TTC549 (cell line): ENCODE results near the gene FBXO2.

Experiments used
- FAIRE-seq: peaks from 2 replicates; lab custom pipeline; 2012; peaks lifted over from hg19 to GRCh38; lab: Jason Lieb, UNC

Gene FBXO2

DNA sequence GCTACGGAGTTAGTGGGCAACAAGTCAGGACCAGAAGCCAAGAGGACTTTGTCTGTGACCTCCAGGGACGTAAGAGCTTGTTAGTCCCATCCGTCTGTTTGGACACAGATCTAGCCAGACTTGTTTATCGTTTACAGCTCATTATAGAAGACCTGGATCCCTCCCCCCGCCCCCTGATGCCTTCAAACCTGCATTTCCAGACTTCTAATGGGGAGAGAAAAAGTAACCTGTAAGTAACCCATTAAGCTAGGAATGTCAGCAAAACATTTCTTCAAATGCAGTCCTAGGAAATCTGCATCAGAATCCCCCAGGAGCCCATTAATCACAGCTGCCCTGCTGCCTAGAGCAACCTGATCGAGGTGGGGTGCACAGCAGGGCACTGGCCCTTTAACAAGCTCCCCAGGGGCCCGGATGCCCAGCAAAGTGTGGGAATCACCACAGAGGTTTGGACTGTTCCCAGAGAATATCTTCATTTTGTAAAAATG, 28.1 kb upstream of the FBXO2 start:
- FAIRE-seq = no peak

DNA sequence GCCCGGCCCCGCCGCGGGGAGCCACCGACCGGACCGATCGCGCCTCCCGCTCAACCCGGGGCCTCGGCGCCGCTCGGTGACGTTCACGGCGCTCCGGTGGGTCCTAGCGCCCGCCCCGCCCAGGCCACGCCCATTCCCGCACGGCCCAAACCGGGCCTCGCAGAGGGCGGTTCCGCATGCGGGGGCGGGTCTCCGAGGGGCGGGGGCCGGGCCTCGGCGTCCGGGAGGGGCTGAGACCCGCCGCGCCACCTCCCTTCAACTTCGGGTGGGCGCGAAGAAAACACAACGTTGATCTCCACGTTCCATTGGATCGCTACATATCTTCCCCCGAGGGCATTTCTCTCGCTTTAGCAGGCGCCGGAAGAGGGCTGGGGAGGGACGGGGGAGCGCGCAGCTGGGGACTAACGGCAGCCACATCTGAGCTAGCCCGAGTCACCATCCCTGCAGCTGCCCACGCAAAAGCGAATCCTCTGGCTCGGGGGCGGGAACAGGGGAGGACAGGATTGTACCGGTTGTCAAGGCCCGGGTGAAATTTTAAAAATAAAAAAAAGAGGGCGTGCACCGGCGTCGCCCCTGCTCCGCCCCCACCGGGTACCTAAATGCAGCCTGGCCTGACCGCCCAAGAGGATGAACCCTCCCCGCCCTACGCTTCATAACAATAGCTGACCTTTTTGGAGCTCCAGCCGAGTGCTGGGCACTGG, 27.0 kb upstream of the FBXO2 start, which contains the start of gene MAD2L2:
MAD2L2 (minus strand) TSS at position 78 of the 701 bp plus-strand sequence. CDS start 547 bp downstream, outside the sequence.
- no peak for FAIRE-seq

DNA sequence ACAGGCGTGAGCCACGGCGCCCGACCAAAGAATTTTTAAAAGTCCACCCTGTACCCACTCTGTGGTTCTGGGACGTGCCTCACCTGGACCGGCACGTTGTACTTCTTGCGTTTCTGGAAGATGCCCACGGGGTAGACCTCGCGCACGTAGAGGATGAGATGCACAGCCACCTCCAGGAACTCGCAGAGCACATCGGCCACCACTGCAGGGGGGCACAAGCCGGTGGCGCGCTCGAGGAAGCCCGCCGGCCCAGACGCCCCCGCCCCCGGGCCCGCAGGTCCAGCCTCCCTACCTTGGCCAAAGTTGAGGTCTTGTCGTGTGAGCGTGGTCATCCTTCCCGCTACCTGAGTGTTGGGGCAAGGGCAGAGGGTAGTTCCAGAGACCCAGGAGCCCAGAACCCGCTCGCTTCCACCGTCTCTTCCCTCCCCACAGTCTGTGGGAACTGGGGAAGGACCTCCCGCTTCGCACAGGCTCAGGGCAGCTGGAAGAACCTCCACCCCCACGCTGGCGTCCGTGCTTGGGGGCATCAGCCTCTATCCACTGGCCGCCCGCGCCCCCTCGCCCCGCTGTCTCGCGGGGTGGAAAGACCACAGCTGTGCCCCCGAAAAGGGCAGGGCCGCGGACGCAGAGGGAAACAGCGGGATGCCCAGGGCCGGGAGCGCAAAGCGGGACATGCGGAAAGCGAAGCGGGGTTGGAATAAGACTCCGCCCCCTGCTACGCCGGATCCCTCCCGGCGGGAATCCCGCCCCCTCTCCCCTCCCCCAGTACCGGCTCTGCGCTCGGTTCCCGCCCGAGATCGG, 26.2 kb upstream of the FBXO2 start:
- FAIRE-seq = no peak

DNA sequence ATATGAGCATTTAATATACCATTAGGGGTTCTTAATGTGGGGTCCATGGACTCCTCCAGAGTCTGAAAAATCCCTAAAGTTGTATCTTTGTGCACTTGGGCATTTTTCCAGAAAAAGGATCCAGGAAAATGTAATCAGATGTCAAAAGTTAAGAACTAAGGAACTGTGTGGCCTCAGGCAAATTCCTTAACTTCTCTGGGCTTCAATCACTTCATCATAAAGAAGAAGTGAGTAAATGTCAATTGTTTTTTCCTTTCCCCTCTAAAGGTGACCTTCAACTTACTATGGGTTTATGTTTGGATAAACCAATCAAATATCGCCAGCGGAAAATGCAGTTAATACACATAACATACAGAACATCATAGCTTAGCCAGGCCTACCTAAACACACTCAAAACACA, 24.2 kb upstream of the FBXO2 start:
- no peak for FAIRE-seq

DNA sequence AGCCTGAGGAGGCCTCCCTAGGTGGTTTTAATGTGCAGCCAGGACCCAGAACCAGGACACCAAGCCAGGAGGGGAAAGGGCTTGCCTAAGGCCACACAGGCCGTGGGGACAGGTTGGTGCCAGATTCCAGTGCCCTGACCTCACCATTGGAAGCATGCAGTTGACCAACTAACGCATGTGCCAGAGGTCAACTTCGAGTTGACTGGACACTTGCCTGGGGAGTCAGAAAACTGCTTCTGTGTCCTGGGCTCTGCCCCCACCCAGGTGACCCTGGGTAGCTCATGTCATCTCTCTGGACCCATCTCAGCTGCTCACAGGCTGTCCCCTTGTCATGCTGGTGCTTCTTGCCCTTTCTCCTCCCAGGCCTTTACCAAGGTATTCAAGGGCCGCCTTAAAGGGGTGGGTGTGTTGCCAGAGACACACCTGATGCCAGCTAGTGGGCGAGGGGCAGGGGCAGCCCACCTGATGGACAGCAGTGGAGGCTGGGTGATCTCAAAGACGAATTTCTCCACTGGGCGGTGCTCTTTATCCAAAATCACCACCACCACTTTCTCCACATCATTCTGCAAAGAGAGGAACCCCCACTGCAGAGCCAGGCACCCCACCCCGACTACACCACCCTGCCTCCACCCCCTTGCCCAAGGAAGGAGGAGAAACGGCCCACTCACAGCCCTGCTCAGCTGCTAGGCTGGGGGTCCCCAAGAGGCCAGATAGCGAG, 22.3 kb upstream of the FBXO2 start:
- no peak for FAIRE-seq

DNA sequence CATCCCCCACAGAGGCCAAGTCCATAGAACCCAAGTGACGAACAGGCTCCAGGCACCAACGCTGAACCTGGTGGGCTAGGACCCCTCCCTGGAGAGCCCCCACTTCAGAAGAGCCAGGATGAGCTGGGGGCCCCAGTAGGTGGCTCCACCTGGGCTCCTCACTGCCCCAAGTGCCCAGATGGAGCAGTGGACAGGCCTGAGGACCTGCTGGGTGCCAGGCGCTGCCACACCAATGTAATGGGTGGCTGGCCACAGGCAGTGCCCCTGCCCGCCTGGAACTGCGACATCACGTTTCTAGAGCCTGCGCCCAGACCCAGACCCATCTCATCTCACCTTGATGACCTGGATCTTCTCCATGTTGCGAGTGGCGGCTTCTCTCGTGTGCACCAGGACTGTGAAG, 21.1 kb upstream of the FBXO2 start:
- FAIRE-seq = no peak

DNA sequence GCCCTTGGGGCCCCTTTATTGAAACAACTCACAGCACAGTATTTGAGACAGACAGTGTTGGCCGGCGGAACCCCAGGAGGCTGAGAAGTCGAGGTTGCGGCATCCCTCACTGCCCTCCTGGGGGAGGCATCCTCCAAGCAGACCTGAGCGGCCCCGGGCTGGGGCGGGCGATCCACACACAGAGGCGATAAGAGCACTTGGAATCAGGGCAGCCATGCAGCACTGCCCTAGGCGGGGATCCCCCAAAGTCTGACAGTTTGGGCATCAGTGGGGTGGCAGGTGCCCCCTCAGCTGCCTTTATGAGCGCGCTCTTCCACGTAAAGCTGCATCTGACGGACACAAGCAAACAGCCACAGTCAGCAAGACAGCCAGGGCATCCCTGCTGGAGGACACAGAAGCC, 20.3 kb upstream of the FBXO2 start:
- no peak for FAIRE-seq

DNA sequence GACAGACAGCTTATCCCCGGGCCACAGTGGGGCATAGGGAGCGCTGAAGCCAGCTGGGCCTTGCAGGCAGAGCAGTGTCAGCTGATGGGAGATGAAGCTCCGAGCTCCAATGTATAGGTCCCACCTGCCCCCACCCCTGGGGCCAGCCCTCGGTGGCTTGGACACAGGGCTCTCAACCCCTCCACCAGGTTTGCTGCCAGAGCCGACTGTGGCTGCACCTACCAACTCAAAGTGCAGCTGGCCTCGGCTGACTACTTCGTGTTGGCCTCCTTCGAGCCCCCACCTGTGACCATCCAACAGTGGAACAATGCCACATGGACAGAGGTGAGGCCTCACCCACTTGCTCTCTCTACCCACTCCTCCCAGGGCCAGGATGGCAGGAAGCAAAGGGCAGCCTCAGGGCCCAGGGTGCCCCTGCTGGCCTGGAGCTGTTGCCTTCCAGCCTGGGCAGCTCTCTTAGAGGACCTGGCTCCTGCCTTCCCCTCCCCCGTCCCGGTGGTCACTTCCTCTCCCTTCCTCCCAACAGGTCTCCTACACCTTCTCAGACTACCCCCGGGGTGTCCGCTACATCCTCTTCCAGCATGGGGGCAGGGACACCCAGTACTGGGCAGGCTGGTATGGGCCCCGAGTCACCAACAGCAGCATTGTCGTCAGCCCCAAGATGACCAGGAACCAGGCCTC, 19.0 kb upstream of the FBXO2 start:
- FAIRE-seq = no peak

DNA sequence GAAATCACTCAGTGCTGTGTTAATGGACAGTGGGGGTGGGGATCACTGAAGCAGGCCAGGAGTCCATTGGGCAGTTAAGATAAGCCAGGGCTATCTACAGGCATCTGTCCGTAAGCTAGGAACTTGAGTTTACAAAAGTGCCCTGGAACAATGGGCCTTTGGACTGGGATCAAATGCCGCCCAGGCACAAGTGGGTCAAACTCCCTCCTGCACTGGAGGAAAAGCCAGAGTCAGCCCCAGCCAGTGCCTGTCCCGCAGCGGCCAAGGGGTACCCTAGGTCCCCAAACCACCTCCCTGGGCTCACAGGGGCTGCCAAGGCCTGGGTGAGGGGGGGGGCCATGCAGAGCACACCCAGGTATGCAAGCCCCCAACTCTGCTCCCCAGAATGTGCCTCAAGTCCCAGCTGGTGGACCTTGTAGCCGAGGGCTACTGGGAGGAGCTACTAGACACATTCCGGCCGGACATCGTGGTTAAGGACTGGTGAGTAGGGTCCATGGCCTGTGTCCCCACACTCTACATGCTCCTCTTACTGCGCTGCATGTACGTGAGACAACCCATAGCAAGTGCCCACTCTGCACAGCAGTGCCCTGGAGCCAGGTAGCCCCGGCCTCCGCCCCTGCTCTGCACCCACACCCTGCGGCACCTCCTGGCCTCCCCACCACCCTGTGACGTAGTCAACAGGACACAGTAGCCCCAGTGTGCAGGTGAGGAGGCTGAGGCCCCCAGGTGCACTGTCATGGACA, 17.5 kb upstream of the FBXO2 start:
- FAIRE-seq = no peak

DNA sequence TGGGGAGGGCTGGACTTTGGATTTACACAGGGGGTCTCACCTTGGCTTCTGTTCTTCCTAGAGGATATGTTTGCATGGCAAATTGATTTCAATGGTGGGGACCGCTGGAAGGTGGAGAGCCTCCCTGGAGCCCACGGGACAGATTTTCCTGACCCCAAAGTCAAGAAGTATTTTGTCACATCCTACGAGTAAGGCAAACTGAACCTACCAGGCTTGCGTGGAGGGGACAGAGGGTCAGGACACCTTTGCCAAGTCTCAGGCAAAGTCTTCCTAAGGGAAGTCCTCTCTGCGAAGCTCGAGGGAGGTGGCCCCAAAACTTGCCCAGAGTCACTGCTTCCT, 16.9 kb upstream of the FBXO2 start:
- FAIRE-seq = no peak

DNA sequence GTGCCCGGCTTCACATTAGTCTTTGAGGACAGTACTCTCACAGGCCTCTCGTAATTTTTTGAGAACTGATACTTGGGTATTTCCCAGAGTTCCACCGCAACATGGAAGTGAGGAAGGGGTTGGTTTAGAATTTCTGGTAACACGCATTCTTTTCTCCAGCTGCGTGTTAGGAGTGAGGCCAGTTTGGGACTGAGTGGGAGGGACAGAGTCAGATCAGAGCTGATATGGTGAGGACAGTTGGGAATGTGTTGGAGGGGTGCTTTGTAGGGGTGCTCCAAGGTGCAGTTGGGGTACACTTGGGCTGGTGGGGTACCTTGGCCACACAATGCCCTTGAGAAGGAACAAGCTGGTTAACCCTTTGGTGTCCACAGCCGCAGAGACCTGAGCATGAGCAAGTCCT, 16.5 kb upstream of the FBXO2 start:
- FAIRE-seq = no peak

DNA sequence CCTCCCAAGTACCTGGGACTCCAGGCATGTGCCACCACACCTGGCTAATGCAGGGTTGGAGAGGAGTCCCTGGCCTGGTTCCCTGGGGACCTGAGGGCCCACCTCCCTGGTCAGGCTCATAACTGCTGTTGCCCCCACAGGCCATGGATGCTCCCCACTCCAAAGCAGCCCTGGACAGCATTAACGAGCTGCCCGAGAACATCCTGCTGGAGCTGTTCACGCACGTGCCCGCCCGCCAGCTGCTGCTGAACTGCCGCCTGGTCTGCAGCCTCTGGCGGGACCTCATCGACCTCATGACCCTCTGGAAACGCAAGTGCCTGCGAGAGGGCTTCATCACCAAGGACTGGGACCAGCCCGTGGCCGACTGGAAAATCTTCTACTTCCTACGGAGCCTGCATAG, 14.3 kb upstream of the FBXO2 start:
- no peak for FAIRE-seq

DNA sequence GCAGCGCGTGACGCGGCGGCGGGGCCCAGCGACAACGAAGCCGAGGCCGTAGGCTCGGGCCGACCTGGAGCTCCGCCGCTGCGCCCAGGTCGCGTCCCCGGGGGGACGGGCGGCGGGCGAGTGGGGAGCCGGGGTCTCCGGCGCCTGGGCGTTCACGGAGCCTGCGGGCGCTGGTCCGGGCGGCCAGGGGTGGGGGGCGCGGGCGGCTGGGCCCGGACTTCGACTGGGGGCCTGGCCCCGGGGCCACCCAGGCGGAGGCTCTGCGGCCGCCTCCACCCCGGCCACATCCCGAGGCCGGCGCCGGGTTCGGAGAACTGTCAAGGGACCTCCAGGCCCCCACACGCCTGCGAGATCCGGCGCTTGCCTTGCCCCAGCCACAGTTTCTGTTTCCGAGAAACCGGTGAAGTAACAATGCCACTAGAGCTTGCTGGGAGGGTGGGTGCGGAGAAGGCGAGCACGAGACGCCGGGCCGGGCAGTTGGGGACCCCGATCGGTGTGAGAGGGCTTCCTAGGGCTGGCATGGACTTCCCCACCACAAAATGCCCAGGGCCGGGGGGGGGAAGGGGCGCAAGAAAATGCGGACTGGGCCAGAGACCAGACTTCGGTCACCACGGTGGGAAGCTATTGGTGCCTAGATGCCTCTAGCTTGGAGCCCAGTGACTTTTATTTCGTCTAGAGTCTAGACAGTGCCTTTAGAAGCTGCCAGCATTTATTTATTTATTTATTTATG, 10.3 kb upstream of the FBXO2 start:
- FAIRE-seq = no peak

DNA sequence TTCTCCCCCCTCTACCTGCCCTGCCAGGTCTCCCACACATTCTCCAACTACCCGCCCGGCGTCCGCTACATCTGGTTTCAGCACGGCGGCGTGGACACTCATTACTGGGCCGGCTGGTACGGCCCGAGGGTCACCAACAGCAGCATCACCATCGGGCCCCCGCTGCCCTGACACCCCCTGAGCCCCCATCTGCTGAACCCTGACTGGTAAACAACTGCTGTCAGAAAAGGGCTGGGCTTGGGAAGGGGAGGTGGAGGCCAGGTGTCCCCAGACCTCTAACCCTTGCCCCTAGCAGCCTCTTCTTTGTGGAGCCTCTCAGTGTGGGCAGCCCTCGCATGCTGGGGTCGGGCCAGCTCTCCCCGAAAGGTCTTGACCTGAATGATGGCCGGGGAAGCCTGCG, 6.9 kb upstream of the FBXO2 start:
- no peak for FAIRE-seq

DNA sequence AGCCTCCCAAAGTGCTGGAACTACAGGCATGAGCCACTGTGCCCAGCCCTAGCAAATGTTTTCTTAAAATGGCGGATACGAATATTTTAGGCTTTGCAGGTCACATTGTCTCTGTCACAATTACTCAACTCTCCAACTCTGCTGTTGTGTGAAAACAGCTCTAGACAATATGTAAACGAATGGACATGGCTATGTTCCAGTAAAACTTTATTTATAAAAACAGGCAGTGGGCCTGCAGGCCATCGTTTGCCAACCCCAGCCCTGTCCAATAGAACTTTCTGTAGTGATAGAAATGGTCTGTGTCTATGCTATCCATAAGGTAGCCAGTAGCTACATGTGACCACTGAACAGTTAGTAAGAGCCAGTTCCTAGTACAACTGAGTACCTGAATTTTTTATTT, 5.5 kb upstream of the FBXO2 start:
- no peak for FAIRE-seq

DNA sequence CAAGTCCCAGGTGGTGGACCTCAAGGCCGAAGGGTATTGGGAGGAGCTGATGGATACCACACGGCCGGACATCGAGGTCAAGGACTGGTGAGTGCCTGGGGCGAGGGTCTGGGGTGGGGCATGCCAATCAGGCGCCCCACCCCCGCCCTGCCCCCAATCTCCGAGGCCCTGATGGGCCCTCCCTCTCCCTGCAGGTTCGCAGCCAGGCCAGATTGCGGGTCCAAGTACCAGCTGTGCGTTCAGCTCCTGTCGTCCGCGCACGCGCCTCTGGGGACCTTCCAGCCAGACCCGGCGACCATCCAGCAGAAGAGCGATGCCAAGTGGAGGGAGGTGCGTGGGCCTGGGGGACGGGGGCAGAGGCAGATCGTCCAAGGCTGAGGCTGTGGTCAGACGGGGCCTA, 4.3 kb upstream of the FBXO2 start:
- FAIRE-seq = no peak

DNA sequence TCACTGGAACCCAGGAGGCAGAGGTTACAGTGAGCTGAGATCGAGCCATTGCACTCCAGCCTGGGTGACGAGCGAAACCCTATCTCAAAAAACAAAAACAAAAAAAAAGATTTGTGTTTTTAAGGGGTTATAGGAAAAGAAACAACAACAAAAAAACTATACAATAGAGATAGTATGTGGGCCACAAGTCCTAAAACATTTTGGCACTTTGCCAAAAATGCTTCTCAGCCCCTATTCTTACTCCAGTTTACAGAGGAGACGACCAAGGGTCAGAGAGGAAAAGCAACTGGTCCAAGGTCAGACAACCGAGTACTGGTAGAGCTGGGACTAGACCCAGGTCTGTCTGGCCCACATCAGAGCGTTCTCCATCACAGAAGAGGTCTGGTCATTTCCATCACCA, 3.4 kb upstream of the FBXO2 start:
- no peak for FAIRE-seq

DNA sequence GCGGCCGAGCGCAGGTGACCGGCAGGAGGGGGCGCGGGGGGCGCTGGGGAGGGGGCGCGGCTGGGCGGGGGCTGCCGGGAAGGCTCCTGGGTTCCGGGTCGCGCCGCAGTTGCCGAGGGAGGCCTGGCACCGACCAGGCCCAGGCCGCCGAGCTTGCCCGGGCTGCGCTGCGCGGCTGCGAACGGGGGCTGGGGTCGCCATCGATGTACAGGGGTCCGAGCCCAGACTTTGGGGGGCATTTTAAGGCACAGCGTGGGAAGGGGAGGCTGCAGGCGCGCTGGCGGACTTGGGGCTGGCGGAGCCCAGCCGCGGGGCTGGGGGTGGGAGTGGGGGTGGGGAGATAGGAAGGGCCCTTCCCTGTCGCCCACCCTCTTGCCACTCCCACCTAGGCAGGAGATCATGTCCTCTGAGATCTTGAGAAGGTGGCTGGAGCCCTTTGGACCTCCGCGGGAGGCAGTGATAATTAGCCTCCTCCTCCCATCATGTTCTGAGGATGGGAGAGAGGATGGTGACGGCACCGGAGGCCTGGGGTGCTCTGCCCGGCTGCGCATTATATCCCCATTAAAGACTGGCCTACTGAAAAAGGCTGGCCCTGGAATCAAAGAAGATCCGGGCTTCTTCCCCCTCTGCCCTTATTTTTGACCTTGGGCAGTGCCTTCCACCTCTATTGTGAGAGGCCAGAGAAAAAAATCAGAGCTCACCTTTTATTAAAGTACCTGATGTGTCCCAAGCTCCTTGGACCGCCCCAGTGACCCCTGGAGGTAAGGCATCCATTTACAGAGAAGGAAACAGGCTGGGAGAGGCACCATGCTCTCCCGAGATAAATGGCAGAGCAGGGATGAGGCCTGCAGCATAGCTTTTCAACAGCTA, 945 bp upstream of the FBXO2 start:
- FAIRE-seq = no peak

DNA sequence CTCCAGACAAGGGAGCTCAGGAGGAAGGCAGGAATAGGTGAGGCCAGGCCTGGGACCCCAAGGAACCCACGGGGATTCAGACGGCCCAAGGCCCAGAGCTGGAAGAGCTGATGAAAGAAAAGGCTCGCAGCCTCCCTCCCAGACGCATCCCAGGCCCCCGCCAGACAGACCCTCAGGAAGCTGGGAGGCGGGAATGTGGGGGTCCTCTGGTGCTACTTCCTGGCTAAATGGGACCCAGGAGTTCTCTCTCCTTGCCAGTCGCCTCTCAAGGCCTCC, 430 bp downstream of the FBXO2 start:
- no peak for FAIRE-seq

DNA sequence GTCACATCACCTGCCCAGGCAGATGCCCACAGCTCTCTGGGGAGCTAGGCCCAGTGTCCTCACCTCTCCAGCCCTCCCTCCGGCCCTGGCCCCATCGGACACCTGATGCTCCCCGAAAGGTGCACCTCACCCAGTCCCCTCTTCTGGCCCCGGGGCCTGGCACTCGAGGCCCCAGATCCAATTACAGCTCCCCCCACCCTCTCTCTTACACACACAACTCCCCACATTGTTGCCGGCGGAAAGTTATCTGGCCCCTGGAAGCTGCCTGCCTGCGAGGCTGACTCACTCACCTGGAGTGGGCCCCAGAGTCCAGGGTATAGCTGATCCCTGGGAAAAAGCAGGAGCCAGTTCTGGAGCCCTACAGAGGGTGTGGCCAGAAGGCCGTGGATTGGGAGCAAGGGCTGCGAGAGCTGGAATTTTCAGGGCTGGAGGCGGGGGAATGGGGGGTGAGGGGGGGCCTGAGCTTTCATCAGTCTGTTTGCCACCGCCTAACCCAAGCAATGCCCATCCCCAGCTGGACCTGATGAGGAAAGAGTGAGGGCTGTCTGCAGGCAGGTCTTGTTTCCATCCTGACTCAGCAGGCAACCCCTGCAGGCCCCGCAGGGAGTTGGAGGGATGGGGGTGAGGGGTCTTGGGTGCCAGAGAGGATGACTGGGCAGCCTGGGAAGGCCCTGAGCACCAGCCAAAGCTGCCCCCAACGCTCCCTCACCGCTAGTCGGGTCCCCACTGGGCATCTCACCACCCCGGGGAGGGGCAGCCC, 948 bp downstream of the FBXO2 start:
- FAIRE-seq = no peak
